ENCODE results near the gene ZNF197. TPM values are rescaled to one million over a fixed set of nuclear protein-coding genes. Genes with fewer than 3 reads are reported as not detected.

Gene ZNF197
- total RNA-seq, 1 donor from 2014 or later, result 29.6 TPM

- Mint-ChIP-seq H3K27me3 (ENCODE audit: unreplicated experiment) (no peaks in the 10 kb centered on the region), H3K4me3 (ENCODE audit: unreplicated experiment) (no peak overlapping the region), H3K4me1 (ENCODE audit: unreplicated experiment) (peaks cover 9% of the 10 kb centered on the region), H3K27ac (ENCODE audit: unreplicated experiment) (no peak overlapping the region), H3K9me3 (ENCODE audit: unreplicated experiment) (no peaks in the 10 kb centered on the region), H3K36me3 (ENCODE audit: low read depth, unreplicated experiment) (peaks cover 29% of the 10 kb centered on the region)
- DNase-seq (ENCODE audit: low spot score), result no peak
- TF ChIP-seq CTCF (IDR thresholded peaks at IDR 0.05; ENCODE audit: unreplicated experiment), result no peak
These were observed 53.8 kb downstream of the ZNF197 start for GRCh38 chr3:44678480-44679116.

GRCh38 chr3:44680921-44681455, 56.2 kb downstream of the ZNF197 start:
- Mint-ChIP-seq H3K9me3 (ENCODE audit: unreplicated experiment) (no peaks in the 10 kb centered on the region), H3K36me3 (ENCODE audit: low read depth, unreplicated experiment) (peaks cover 25% of the 10 kb centered on the region), H3K4me1 (ENCODE audit: unreplicated experiment) (peaks cover 3% of the 10 kb centered on the region), H3K27ac (ENCODE audit: unreplicated experiment) (no peak overlapping the region), H3K4me3 (ENCODE audit: unreplicated experiment) (no peak overlapping the region), H3K27me3 (ENCODE audit: unreplicated experiment) (no peaks in the 10 kb centered on the region)
- DNase-seq (ENCODE audit: low spot score), result no peak
- no peak for TF ChIP-seq CTCF (IDR thresholded peaks at IDR 0.05; ENCODE audit: unreplicated experiment)

- H3K36me3 Mint-ChIP-seq (ENCODE audit: low read depth, unreplicated experiment), result peaks cover 25% of the 10 kb centered on the region
- peaks cover 3% of the 10 kb centered on the region for H3K4me1 Mint-ChIP-seq (ENCODE audit: unreplicated experiment)
- no peak overlapping the region for H3K4me3 Mint-ChIP-seq (ENCODE audit: unreplicated experiment)
- H3K27ac Mint-ChIP-seq (ENCODE audit: unreplicated experiment), result no peak overlapping the region
- no peak for DNase-seq (ENCODE audit: low spot score)
- TF ChIP-seq CTCF (IDR thresholded peaks at IDR 0.05; ENCODE audit: unreplicated experiment), result no peak
- H3K27me3 Mint-ChIP-seq (ENCODE audit: unreplicated experiment), result no peaks in the 10 kb centered on the region
- no peaks in the 10 kb centered on the region for H3K9me3 Mint-ChIP-seq (ENCODE audit: unreplicated experiment)
These were observed 57.5 kb downstream of the ZNF197 start for GRCh38 chr3:44682182-44682896.

GRCh38 chr3:44685128-44685800, 60.4 kb downstream of the ZNF197 start:
- peak; percentile 68 for DNase-seq (ENCODE audit: low spot score)
- Mint-ChIP-seq H3K27ac (ENCODE audit: unreplicated experiment) (peak overlapping the region; percentile 62), H3K4me1 (ENCODE audit: unreplicated experiment) (peaks cover 3% of the 10 kb centered on the region), H3K9me3 (ENCODE audit: unreplicated experiment) (peaks cover 11% of the 10 kb centered on the region), H3K4me3 (ENCODE audit: unreplicated experiment) (peak overlapping the region; percentile 92), H3K27me3 (ENCODE audit: unreplicated experiment) (peaks cover 5% of the 10 kb centered on the region), H3K36me3 (ENCODE audit: low read depth, unreplicated experiment) (peaks cover 33% of the 10 kb centered on the region)
- TF ChIP-seq CTCF (IDR thresholded peaks at IDR 0.05; ENCODE audit: unreplicated experiment), result no peak
